ENCODE data around the gene SOHLH1.

- no peak for TF ChIP-seq FOS (IDR thresholded peaks at IDR 0.05; ENCODE audit: low read depth, low read length)
- TF ChIP-seq CTCF (conservative IDR thresholded peaks at IDR 0.05; ENCODE audit: low read depth, low read length) = no peak
- TF ChIP-seq POLR2A (IDR thresholded peaks at IDR 0.05; ENCODE audit: low read depth, low read length) = no peak
- TF ChIP-seq RAD21 (IDR thresholded peaks at IDR 0.05; ENCODE audit: low read length) = no peak
- no peak for TF ChIP-seq RFX5 (IDR thresholded peaks at IDR 0.05; ENCODE audit: low read depth, low read length)
- no peak for TF ChIP-seq MXI1 (IDR thresholded peaks at IDR 0.05; ENCODE audit: borderline replicate concordance, low read depth, low read length)
- TF ChIP-seq MAZ (IDR thresholded peaks at IDR 0.05; ENCODE audit: borderline replicate concordance, low read depth, low read length) = no peak
- TF ChIP-seq CEBPB (IDR thresholded peaks at IDR 0.05; ENCODE audit: low read depth, low read length) = no peak
- no peak for TF ChIP-seq ELK1 (IDR thresholded peaks at IDR 0.05; ENCODE audit: borderline replicate concordance, low read depth, low read length)
- TF ChIP-seq CHD1 (IDR thresholded peaks at IDR 0.05; ENCODE audit: low read depth, low read length) = no peak
- no peak for TF ChIP-seq SMC3 (IDR thresholded peaks at IDR 0.05; ENCODE audit: low read depth, low read length)
- no peak for TF ChIP-seq RCOR1 (IDR thresholded peaks at IDR 0.05; ENCODE audit: insufficient replicate concordance, low read length)
- no peak for TF ChIP-seq BHLHE40 (IDR thresholded peaks at IDR 0.05; ENCODE audit: low read depth, low read length)
Observed at GRCh38 chr9:135739271-135740220, 40.3 kb upstream of the SOHLH1 start.
